Astrocyte (in vitro differentiated cells and primary cell): ENCODE results near the gene VIPAS39. TPM values are rescaled to one million over a fixed set of nuclear protein-coding genes. Genes with fewer than 3 reads are reported as not detected.

Source experiments
- DNase-seq: peaks from one replicate; pipeline ENCODE4 v3.0.0-alpha.2; 2010; ENCODE audit warnings: low read depth
- FAIRE-seq: peaks from 2 replicates; lab custom pipeline; 2011; peaks lifted over from hg19 to GRCh38; lab: Jason Lieb, UNC
- H2AFZ ChIP-seq: 2 replicates; pipeline ENCODE4 v1.6.0; 2012; ENCODE audit warnings: low read depth, low read length, inconsistent platforms
- H3K27ac ChIP-seq: 2 replicates; pipeline ENCODE4 v1.5.1; 2011; ENCODE audit warnings: low read depth, low read length, inconsistent platforms
- H3K27me3 ChIP-seq: 2 replicates; pipeline ENCODE4 v1.6.0; 2011; ENCODE audit warnings: low read length, inconsistent platforms; ENCODE audit not compliant: insufficient read depth
- H3K36me3 ChIP-seq: 2 replicates; pipeline ENCODE4 v1.5.1; 2011; ENCODE audit warnings: low read length, inconsistent platforms; ENCODE audit not compliant: insufficient read depth
- H3K4me1 ChIP-seq: 2 replicates; pipeline ENCODE4 v1.5.1; 2011; ENCODE audit warnings: low read length, inconsistent platforms; ENCODE audit not compliant: insufficient read depth
- H3K4me2 ChIP-seq: 2 replicates; pipeline ENCODE4 v1.6.0; 2012; ENCODE audit warnings: low read length, inconsistent platforms
- H3K4me3 ChIP-seq: 2 replicates; pipeline ENCODE4 v1.5.1; 2011; ENCODE audit warnings: low read depth, mild to moderate bottlenecking, low read length, inconsistent platforms; ENCODE audit not compliant: insufficient read depth
- H3K79me2 ChIP-seq: 2 replicates; pipeline ENCODE4 v1.6.0; 2012; ENCODE audit warnings: mild to moderate bottlenecking, low read length, inconsistent platforms; ENCODE audit not compliant: insufficient read depth
- H3K9ac ChIP-seq: 2 replicates; pipeline ENCODE4 v1.6.0; 2012; ENCODE audit warnings: mild to moderate bottlenecking, low read length, inconsistent platforms
- H3K9me3 ChIP-seq: 2 replicates; pipeline ENCODE4 v1.5.1; 2012; ENCODE audit warnings: low read depth, mild to moderate bottlenecking, low read length, inconsistent platforms; ENCODE audit not compliant: insufficient read depth
- H4K20me1 ChIP-seq: 2 replicates; pipeline ENCODE4 v1.6.0; 2012; ENCODE audit warnings: low read length, inconsistent platforms; ENCODE audit not compliant: insufficient read depth
- H3K27ac Mint-ChIP-seq: one replicate; pipeline ENCODE4 v1.8.0; 2021; ENCODE audit warnings: mild to moderate bottlenecking, mixed read lengths; ENCODE audit not compliant: unreplicated experiment
- H3K27me3 Mint-ChIP-seq: one replicate; pipeline ENCODE4 v1.8.0; 2021; ENCODE audit warnings: low read depth, mixed read lengths; ENCODE audit not compliant: unreplicated experiment
- H3K36me3 Mint-ChIP-seq: one replicate; pipeline ENCODE4 v1.8.0; 2021; ENCODE audit warnings: low read depth, mixed read lengths; ENCODE audit not compliant: unreplicated experiment
- H3K4me1 Mint-ChIP-seq: one replicate; pipeline ENCODE4 v1.8.0; 2021; ENCODE audit warnings: low read depth, mixed read lengths; ENCODE audit not compliant: unreplicated experiment
- H3K4me3 Mint-ChIP-seq: one replicate; pipeline ENCODE4 v1.8.0; 2021; ENCODE audit warnings: mild to moderate bottlenecking, moderate library complexity, mixed read lengths; ENCODE audit not compliant: unreplicated experiment
- H3K9me3 Mint-ChIP-seq: one replicate; pipeline ENCODE4 v1.8.0; 2021; ENCODE audit warnings: mild to moderate bottlenecking, mixed read lengths; ENCODE audit not compliant: unreplicated experiment
- CTCF ChIP-seq: IDR thresholded peaks from 2 replicates; pipeline ENCODE4 v1.5.1; 2011; ENCODE audit warnings: low read depth, mild to moderate bottlenecking, inconsistent platforms, low read length, moderate library complexity; ENCODE audit not compliant: insufficient read depth
- EZH2 ChIP-seq: IDR thresholded peaks from 2 replicates; pipeline ENCODE4 v1.6.1; 2012; ENCODE audit warnings: mild to moderate bottlenecking, low read length, inconsistent platforms; ENCODE audit not compliant: insufficient read depth
- total RNA-seq: library from RNA; stranded (reverse); gene quantifications from 2 replicates; pipeline ENCODE4 v1.2.1, GENCODE V29; 2021

VIPAS39 gene
- total RNA-seq, 1 donor from 2014 or later, result 22.9 TPM

GRCh38 chr14:77482422-77482821 lies 25.0 kb upstream of the VIPAS39 start:
- no peaks in the 10 kb centered on the region for H3K27me3 ChIP-seq
- no peaks in the 10 kb centered on the region for H3K9me3 ChIP-seq
- H3K4me3 ChIP-seq, result no peak overlapping the region
- TF ChIP-seq CTCF (no peak), EZH2 (no peak)
- H3K4me1 ChIP-seq, result peaks cover 5% of the 10 kb centered on the region
- no peak overlapping the region for H3K27ac Mint-ChIP-seq
- no peak overlapping the region for H2AFZ ChIP-seq
- no peak overlapping the region for H3K27ac ChIP-seq
- peaks cover 1% of the 10 kb centered on the region for H3K36me3 Mint-ChIP-seq
- no peak overlapping the region for H3K9ac ChIP-seq
- no peaks in the 10 kb centered on the region for H3K79me2 ChIP-seq
- H3K9me3 Mint-ChIP-seq, result peaks cover 2% of the 10 kb centered on the region
- H3K36me3 ChIP-seq, result no peaks in the 10 kb centered on the region
- H4K20me1 ChIP-seq, result no peaks in the 10 kb centered on the region
- DNase-seq, result no peak
- peaks cover 5% of the 10 kb centered on the region for H3K27me3 Mint-ChIP-seq
- no peak overlapping the region for H3K4me3 Mint-ChIP-seq
- no peak for FAIRE-seq
- H3K4me2 ChIP-seq, result no peak overlapping the region
- peaks cover 10% of the 10 kb centered on the region for H3K4me1 Mint-ChIP-seq

GRCh38 chr14:77478796-77479195 lies 21.4 kb upstream of the VIPAS39 start:
- FAIRE-seq (no peak), DNase-seq (no peak)
- Histone ChIP-seq H3K9ac (no peak overlapping the region), H3K36me3 (no peaks in the 10 kb centered on the region), H3K4me1 (no peaks in the 10 kb centered on the region), H4K20me1 (no peaks in the 10 kb centered on the region), H3K27ac (no peak overlapping the region), H3K9me3 (no peaks in the 10 kb centered on the region), H2AFZ (no peak overlapping the region), H3K4me2 (no peak overlapping the region), H3K27me3 (peaks cover 3% of the 10 kb centered on the region), H3K79me2 (no peaks in the 10 kb centered on the region), H3K4me3 (no peak overlapping the region)
- TF ChIP-seq CTCF (no peak), EZH2 (no peak)
- peaks cover 19% of the 10 kb centered on the region for H3K27me3 Mint-ChIP-seq
- H3K9me3 Mint-ChIP-seq, result no peaks in the 10 kb centered on the region
- no peaks in the 10 kb centered on the region for H3K4me1 Mint-ChIP-seq
- peaks cover 1% of the 10 kb centered on the region for H3K36me3 Mint-ChIP-seq
- H3K27ac Mint-ChIP-seq, result no peak overlapping the region
- no peak overlapping the region for H3K4me3 Mint-ChIP-seq

- Histone ChIP-seq H3K27me3 (peaks cover 5% of the 10 kb centered on the region), H3K4me3 (no peak overlapping the region), H4K20me1 (no peaks in the 10 kb centered on the region), H3K27ac (no peak overlapping the region), H3K79me2 (no peaks in the 10 kb centered on the region), H3K36me3 (no peaks in the 10 kb centered on the region), H3K4me1 (no peaks in the 10 kb centered on the region), H2AFZ (no peak overlapping the region), H3K9ac (no peak overlapping the region), H3K9me3 (no peaks in the 10 kb centered on the region), H3K4me2 (no peak overlapping the region)
- Mint-ChIP-seq H3K4me3 (no peak overlapping the region), H3K9me3 (no peaks in the 10 kb centered on the region), H3K36me3 (peaks cover 1% of the 10 kb centered on the region), H3K27ac (no peak overlapping the region), H3K27me3 (peaks cover 22% of the 10 kb centered on the region), H3K4me1 (no peaks in the 10 kb centered on the region)
- no peak for DNase-seq
- TF ChIP-seq EZH2, result no peak
- no peak for TF ChIP-seq CTCF
- no peak for FAIRE-seq
Observed at GRCh38 chr14:77478029-77478428, 20.6 kb upstream of the VIPAS39 start.
